Measurements from ENCODE around the gene AGMO.

- no peak for TF ChIP-seq CTCF (optimal IDR thresholded peaks at IDR 0.05 in 1 of 3, IDR thresholded peaks at IDR 0.05 in 1 of 3, conservative IDR thresholded peaks at IDR 0.05 in 1 of 3; ENCODE audit: extremely low read depth in 1 of 3, insufficient read depth in 2 of 3, low read length in 3 of 3)
- TF ChIP-seq EZH2 (IDR thresholded peaks at IDR 0.05; ENCODE audit: low read length): no peak
Observed at GRCh38 chr7:15234431-15234830, 327.4 kb downstream of the AGMO start.

Measured in keratinocyte (primary cell).